GM12892 (cell line): ENCODE measurements around the gene THBS2.

Experiments
- POLR2A ChIP-seq: IDR thresholded peaks from 2 replicates; pipeline ENCODE4 v1.6.1; 2011; ENCODE audit warnings: low read depth, low read length, control low read depth
- POLR2AphosphoS5 ChIP-seq: IDR thresholded peaks from 2 replicates; pipeline ENCODE4 v1.6.1; 2011; ENCODE audit warnings: low read depth, low read length, control low read depth
- TAF1 ChIP-seq: IDR thresholded peaks from 2 replicates; pipeline ENCODE4 v1.6.1; 2011; ENCODE audit warnings: low read depth, mild to moderate bottlenecking, control low read depth, low read length, borderline replicate concordance

DNA sequence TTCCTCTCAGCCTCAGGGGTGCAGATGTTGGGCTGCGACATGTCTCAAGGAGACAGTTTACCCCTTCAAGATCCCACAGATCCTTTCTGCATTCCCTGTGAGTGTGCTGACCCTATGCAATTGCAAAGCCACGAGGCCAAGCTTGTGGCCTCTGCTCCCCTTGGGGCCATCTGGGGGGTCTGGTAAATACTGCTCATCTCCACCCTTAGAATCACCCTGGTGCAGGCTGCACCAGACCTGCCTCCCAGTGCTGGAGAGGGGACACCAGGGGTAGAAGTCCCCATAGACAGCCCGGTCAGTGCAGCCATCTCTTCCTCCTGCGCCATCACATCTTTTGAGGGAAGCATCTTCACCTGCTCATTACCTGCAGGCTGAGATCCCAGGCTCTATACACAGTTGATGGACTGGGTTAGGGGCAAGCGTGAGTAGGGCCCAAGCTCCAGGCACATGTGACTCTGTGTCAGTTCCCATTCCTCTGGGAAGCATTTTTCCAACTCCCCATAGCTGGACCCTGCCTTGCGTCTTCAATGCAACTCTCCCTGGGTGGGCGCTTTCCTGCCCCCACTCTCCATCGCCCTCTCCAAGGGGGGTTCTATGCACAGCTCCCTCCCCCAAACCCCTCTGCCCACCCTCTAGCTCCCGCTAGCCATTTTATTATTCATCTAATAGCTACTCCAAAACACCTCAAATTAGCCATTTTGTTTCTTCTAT is 53.9 kb downstream of the THBS2 start:
- TF ChIP-seq POLR2A (no peak), TAF1 (no peak), POLR2AphosphoS5 (no peak)
